Glomerular visceral epithelial cell (primary cell): ENCODE measurements around the gene AGAP3.

Experiments
- DNase-seq: peaks from one replicate; pipeline ENCODE4 v3.0.0-alpha.2; 2016; ENCODE audit errors: extremely low spot score

Gene AGAP3

GRCh38 chr7:151187409-151188251 lies 101.4 kb downstream of the AGAP3 start:
- no peak for DNase-seq

- no peak for DNase-seq
Measured at GRCh38 chr7:151188252-151188542, 101.9 kb downstream of the AGAP3 start.

DNA sequence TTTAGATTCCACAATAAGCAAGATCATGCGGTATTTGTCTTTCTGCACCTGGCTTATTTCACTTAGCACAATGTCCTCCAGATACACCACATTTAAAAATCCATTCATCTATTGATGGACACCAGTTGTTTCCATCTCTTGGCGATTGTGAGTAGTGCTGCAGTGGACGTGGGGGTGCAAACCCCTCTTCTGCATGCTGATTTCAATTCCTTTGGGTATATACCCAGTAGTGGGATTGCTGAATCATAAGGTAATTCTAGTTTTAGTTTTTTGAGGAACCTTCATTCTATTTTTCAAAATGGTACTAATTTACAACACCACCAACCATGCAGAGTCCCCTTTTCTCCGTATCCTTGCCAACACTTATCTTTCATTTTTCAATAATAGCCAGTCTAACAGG lies 102.8 kb downstream of the AGAP3 start:
- no peak for DNase-seq

DNA sequence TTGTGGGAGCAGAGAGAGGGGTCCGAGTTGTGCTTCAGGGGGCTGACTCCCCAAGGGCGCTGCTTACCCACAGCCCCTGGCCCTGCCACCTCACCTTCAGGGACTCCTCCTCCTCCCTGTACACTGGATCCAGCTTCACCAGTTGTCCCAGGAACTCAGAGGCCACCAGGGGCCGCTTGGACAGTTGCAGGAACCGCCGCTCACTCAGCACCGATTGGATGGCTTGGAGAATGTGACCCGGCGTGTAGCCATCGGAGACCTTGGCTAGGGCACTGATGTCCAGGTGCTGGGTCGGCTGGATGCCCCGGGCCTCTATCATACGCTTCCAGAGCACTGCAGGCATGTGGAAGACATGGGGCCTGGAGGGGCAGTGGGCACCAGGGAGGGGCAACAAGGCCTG lies 105.3 kb downstream of the AGAP3 start:
- no peak for DNase-seq

- no peak for DNase-seq
Measured at GRCh38 chr7:151192002-151192539, 105.8 kb downstream of the AGAP3 start.

DNA sequence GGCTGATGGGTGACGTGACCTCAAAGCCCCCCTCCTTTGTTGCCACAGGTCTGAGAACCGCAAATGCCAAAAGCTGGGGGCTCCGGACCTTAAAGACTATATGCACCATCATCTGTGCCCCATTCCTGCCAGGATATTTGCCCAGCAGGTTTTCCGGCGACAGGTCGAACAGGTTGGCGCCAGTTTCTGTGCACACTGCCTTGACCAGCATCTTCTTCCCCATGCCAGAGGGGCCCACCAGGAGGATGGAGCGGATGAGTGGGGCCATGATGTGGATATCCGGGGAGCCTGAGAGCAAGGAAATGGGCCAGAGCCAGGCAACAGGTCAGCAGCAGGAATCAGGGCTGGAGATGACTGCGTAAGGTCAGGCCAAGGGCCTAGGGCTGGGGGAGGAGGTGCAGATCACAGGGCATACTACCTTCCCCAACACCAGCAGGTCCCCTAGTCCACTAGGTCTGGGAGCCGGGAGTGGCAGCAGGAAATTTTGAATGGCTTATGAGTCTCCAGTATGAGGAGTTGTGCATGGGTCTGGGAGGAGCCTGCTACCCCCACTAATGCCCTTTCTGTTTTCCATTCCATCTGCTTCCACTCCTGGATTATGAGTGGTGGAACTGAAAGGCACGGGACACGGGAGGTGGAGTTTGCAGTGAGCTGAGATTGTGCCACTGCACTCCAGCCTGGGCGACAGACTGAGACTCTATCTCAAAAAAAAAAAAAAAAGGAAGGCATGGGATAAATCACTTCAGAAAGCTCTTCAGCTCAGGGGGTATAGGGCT lies 107.1 kb downstream of the AGAP3 start:
- no peak for DNase-seq
